ENCODE results near the gene PYGL.

PYGL gene

GRCh38 chr14:50943943-50944646 is at the start of gene PYGL:
Gene PYGL, minus strand, starts transcription at chr14:50944483. Its CDS starts 80 bp downstream, at chr14:50944403.
- no peaks in the 10 kb centered on the region for H3K9me2 ChIP-seq (replicated peaks; ENCODE audit: control insufficient read depth, low read length)
- peak within 1 kb of the TSS; percentile 95 for H3K4me2 ChIP-seq (ENCODE audit: low read length)
- peak within 1 kb of the TSS; percentile 84 for H3K4me3 ChIP-seq (ENCODE audit: low read length)
- no peaks in the 10 kb centered on the region for H3K36me3 ChIP-seq (ENCODE audit: control insufficient read depth, low read length)
- H3K27me3 ChIP-seq (ENCODE audit: control insufficient read depth, low read length), result peaks cover 16% of the 10 kb centered on the region
- peaks cover 3% of the 10 kb centered on the region; the same call in 1 of the 2 replicates for H3F3A ChIP-seq (ENCODE audit: control insufficient read depth, insufficient read depth)
- no peak within 1 kb of the TSS for H3K27ac ChIP-seq (ENCODE audit: low read depth, low read length)
- no peaks in the 10 kb centered on the region for H3K9me3 ChIP-seq (ENCODE audit: control insufficient read depth, insufficient read depth, low read length)
- no peaks in the 10 kb centered on the region for H3K79me2 ChIP-seq (ENCODE audit: control insufficient read depth, low read length)
- peaks cover 13% of the 10 kb centered on the region for H3K4me1 ChIP-seq (ENCODE audit: control insufficient read depth, low read length)
- TF ChIP-seq CTCF (IDR thresholded peaks at IDR 0.05; ENCODE audit: low read depth, low read length, poor library complexity, severe bottlenecking) (peak; percentile 16), EZH2phosphoT487 (IDR thresholded peaks at IDR 0.05; ENCODE audit: borderline replicate concordance, low read length) (no peak)
- no peaks in the 10 kb centered on the region for H4K20me1 ChIP-seq (ENCODE audit: control insufficient read depth, insufficient read depth, low read depth, low read length)

GRCh38 chr14:50985859-50986331 is 41.6 kb upstream of the PYGL start:
- Histone ChIP-seq H3K4me1 (ENCODE audit: control insufficient read depth, low read length) (no peaks in the 10 kb centered on the region), H3K4me2 (ENCODE audit: low read length) (no peak overlapping the region), H3K27me3 (ENCODE audit: control insufficient read depth, low read length) (no peaks in the 10 kb centered on the region), H3F3A (ENCODE audit: control insufficient read depth, insufficient read depth) (no peaks in the 10 kb centered on the region), H3K36me3 (ENCODE audit: control insufficient read depth, low read length) (no peaks in the 10 kb centered on the region), H3K9me3 (ENCODE audit: control insufficient read depth, insufficient read depth, low read length) (no peaks in the 10 kb centered on the region), H3K79me2 (ENCODE audit: control insufficient read depth, low read length) (no peaks in the 10 kb centered on the region), H3K4me3 (ENCODE audit: low read length) (no peak overlapping the region), H3K9me2 (replicated peaks; ENCODE audit: control insufficient read depth, low read length) (no peaks in the 10 kb centered on the region), H4K20me1 (ENCODE audit: control insufficient read depth, insufficient read depth, low read depth, low read length) (no peaks in the 10 kb centered on the region), H3K27ac (ENCODE audit: low read depth, low read length) (no peak overlapping the region)
- TF ChIP-seq CTCF (IDR thresholded peaks at IDR 0.05; ENCODE audit: low read depth, low read length, poor library complexity, severe bottlenecking) (no peak), EZH2phosphoT487 (IDR thresholded peaks at IDR 0.05; ENCODE audit: borderline replicate concordance, low read length) (no peak)

- no peaks in the 10 kb centered on the region for H3K79me2 ChIP-seq (ENCODE audit: control insufficient read depth, low read length)
- H3K4me2 ChIP-seq (ENCODE audit: low read length), result no peak overlapping the region
- H3K9me3 ChIP-seq (ENCODE audit: control insufficient read depth, insufficient read depth, low read length), result no peaks in the 10 kb centered on the region
- no peak overlapping the region for H3K4me3 ChIP-seq (ENCODE audit: low read length)
- no peaks in the 10 kb centered on the region for H3K36me3 ChIP-seq (ENCODE audit: control insufficient read depth, low read length)
- H3K27me3 ChIP-seq (ENCODE audit: control insufficient read depth, low read length), result no peaks in the 10 kb centered on the region
- no peak overlapping the region for H3K27ac ChIP-seq (ENCODE audit: low read depth, low read length)
- H3K4me1 ChIP-seq (ENCODE audit: control insufficient read depth, low read length), result no peaks in the 10 kb centered on the region
- no peaks in the 10 kb centered on the region for H4K20me1 ChIP-seq (ENCODE audit: control insufficient read depth, insufficient read depth, low read depth, low read length)
- no peaks in the 10 kb centered on the region for H3F3A ChIP-seq (ENCODE audit: control insufficient read depth, insufficient read depth)
- H3K9me2 ChIP-seq (replicated peaks; ENCODE audit: control insufficient read depth, low read length), result no peaks in the 10 kb centered on the region
- TF ChIP-seq CTCF (IDR thresholded peaks at IDR 0.05; ENCODE audit: low read depth, low read length, poor library complexity, severe bottlenecking) (no peak), EZH2phosphoT487 (IDR thresholded peaks at IDR 0.05; ENCODE audit: borderline replicate concordance, low read length) (no peak)
Measured at GRCh38 chr14:50985124-50985858, 41.0 kb upstream of the PYGL start.
